HG03558 (cell line): ENCODE data around the gene MYBPC2.
"Not testable (repeated sequence)": the region's sequence is repeated elsewhere in the genome, so short reads cannot be mapped to it uniquely, and the experiment has no call there.

Source experiments
- ATAC-seq: cut with Tn5 transposase; IDR thresholded peaks from one replicate; pipeline ENCODE4 v1.9.1; 2021; ENCODE audit warnings: moderate number of reproducible peaks; ENCODE audit not compliant: unreplicated experiment; ENCODE audit errors: extremely low read depth

The MYBPC2 gene

GRCh38 chr19:50425581-50425980 is 7.1 kb upstream of the MYBPC2 start:
- no peak for ATAC-seq

- no peak for ATAC-seq
Measured at GRCh38 chr19:50427318-50427925, 5.3 kb upstream of the MYBPC2 start.

- ATAC-seq, result no peak
Measured at GRCh38 chr19:50427997-50428425, 4.7 kb upstream of the MYBPC2 start.

GRCh38 chr19:50428772-50429463 is 3.8 kb upstream of the MYBPC2 start:
- no peak for ATAC-seq

GRCh38 chr19:50430888-50431342 is 1.8 kb upstream of the MYBPC2 start:
- no peak for ATAC-seq

GRCh38 chr19:50431343-50432220 is 1.1 kb upstream of the MYBPC2 start:
- ATAC-seq, result no peak

GRCh38 chr19:50433201-50434180 is 799 bp downstream of the MYBPC2 start:
- ATAC-seq, result no peak

GRCh38 chr19:50434525-50434924 is 1.8 kb downstream of the MYBPC2 start:
- ATAC-seq, result no peak

- no peak for ATAC-seq
Measured at GRCh38 chr19:50435221-50435620, 2.5 kb downstream of the MYBPC2 start.

GRCh38 chr19:50435627-50436026 is 2.9 kb downstream of the MYBPC2 start:
- no peak for ATAC-seq

- no peak for ATAC-seq
Measured at GRCh38 chr19:50437862-50438449, 5.3 kb downstream of the MYBPC2 start.

- not testable (repeated sequence) for ATAC-seq
Measured at GRCh38 chr19:50439130-50439529, 6.4 kb downstream of the MYBPC2 start.

GRCh38 chr19:50444059-50444458 is 11.4 kb downstream of the MYBPC2 start:
- ATAC-seq, result no peak

- no peak for ATAC-seq
Measured at GRCh38 chr19:50447053-50447452, 14.4 kb downstream of the MYBPC2 start.

GRCh38 chr19:50447750-50448149 is 15.1 kb downstream of the MYBPC2 start:
- no peak for ATAC-seq

- ATAC-seq, result no peak
Measured at GRCh38 chr19:50449236-50449899, 16.7 kb downstream of the MYBPC2 start.

- no peak for ATAC-seq
Measured at GRCh38 chr19:50450369-50451222, 17.9 kb downstream of the MYBPC2 start.

GRCh38 chr19:50451223-50451534 is 18.5 kb downstream of the MYBPC2 start:
- no peak for ATAC-seq
